Frontal cortex (tissue), 1 donor: ENCODE results near the gene TXN2. TPM values are rescaled to one million over a fixed set of nuclear protein-coding genes. Genes with fewer than 3 reads are reported as not detected.

Experiments
- small RNA-seq: library from RNA; depleted of rRNA; stranded (forward); fragments of <200 nt; gene quantifications from one replicate; pipeline ENCODE3, GENCODE V24; 2014
- total RNA-seq: library from RNA; depleted of rRNA; stranded (reverse); fragments of >200 nt; gene quantifications from one replicate; pipeline ENCODE4 v1.2.3, GENCODE V29; 2014

The TXN2 gene
- total RNA-seq, 1 donor from 2014 or later, result 17.9 TPM

Small RNA genes within 50 kb of the gene (small RNA-seq; reads per million reads assigned to genes)
- gene RF00019, result not detected

Other genes with a start within 250 kb of the TXN2 start
- 5.3 TPM for gene APOL2, start 242.1 kb downstream of the TXN2 start, total RNA-seq
- gene APOL1, start 228.5 kb downstream of the TXN2 start, total RNA-seq, result 1.2 TPM
- gene MYH9, start 93.7 kb downstream of the TXN2 start, total RNA-seq, result 32.2 TPM
- 11.0 TPM for gene FOXRED2, start 25.4 kb upstream of the TXN2 start, total RNA-seq
- 205 TPM for gene EIF3D, start 47.5 kb upstream of the TXN2 start, total RNA-seq
- gene CACNG2, start 222.1 kb upstream of the TXN2 start, total RNA-seq, result 2.4 TPM